ENCODE results near the gene CDK5RAP3.
"Not testable (repeated sequence)": the region's sequence is repeated elsewhere in the genome, so short reads cannot be mapped to it uniquely, and the experiment has no call there.

CDK5RAP3 gene

GRCh38 chr17:48002266-48002915 is 31.5 kb downstream of the CDK5RAP3 start:
- DNase-seq: no peak

GRCh38 chr17:48002916-48003416 is 32.1 kb downstream of the CDK5RAP3 start:
- no peak for DNase-seq

GRCh38 chr17:48003417-48004151 is 32.7 kb downstream of the CDK5RAP3 start:
- DNase-seq: no peak

GRCh38 chr17:48004983-48005382 is 34.1 kb downstream of the CDK5RAP3 start:
- DNase-seq: no peak

- no peak for DNase-seq
Observed at GRCh38 chr17:48006936-48007709, 36.2 kb downstream of the CDK5RAP3 start.

GRCh38 chr17:48010193-48010592 is 39.3 kb downstream of the CDK5RAP3 start:
- DNase-seq: no peak

- DNase-seq: peak; percentile 52
Observed at GRCh38 chr17:48011405-48012150, 40.7 kb downstream of the CDK5RAP3 start.

GRCh38 chr17:48012151-48012520 is 41.2 kb downstream of the CDK5RAP3 start:
- peak; percentile 65 for DNase-seq

- no peak for DNase-seq
Observed at GRCh38 chr17:48012654-48013053, 41.7 kb downstream of the CDK5RAP3 start.

- no peak for DNase-seq
Observed at GRCh38 chr17:48013876-48014594, 43.1 kb downstream of the CDK5RAP3 start.

GRCh38 chr17:48014595-48015111 is 43.7 kb downstream of the CDK5RAP3 start:
- no peak for DNase-seq

- no peak for DNase-seq
Observed at GRCh38 chr17:48016112-48016511, 45.2 kb downstream of the CDK5RAP3 start.

GRCh38 chr17:48017817-48018158 is 46.9 kb downstream of the CDK5RAP3 start:
- DNase-seq: not testable (repeated sequence)

GRCh38 chr17:48021934-48022333 is 51.0 kb downstream of the CDK5RAP3 start:
- DNase-seq: no peak

- DNase-seq: no peak
Observed at GRCh38 chr17:48022901-48023300, 52.0 kb downstream of the CDK5RAP3 start.

GRCh38 chr17:48023400-48024148 is 52.7 kb downstream of the CDK5RAP3 start:
- peak; percentile 41 for DNase-seq

- DNase-seq: peak; percentile 50
Observed at GRCh38 chr17:48024149-48025039, 53.5 kb downstream of the CDK5RAP3 start.

- peak; percentile 96 for DNase-seq
Observed at GRCh38 chr17:48025040-48025903, 54.4 kb downstream of the CDK5RAP3 start.

GRCh38 chr17:48025904-48026501 is 55.1 kb downstream of the CDK5RAP3 start:
- DNase-seq: no peak

Data from CD4-positive, alpha-beta T cell treated with Interleukin-4 for 4 hours (primary cell).